Neural cell (in vitro differentiated cells): Measurements from ENCODE around the gene DNER. TPM values are rescaled to one million over a fixed set of nuclear protein-coding genes. Genes with fewer than 3 reads are reported as not detected.

ENCODE experiments used
- H2AFZ ChIP-seq: fragments of 200-600, 300-800 bp; sonication (generic), shearing (Covaris generic); 2 replicates; pipeline ENCODE4 v1.6.0; 2014; ENCODE audit warnings: low read depth, mild to moderate bottlenecking, antibody characterized with exemption, low read length, moderate library complexity
- H3F3A ChIP-seq: fragments of 200-600 bp; shearing (Covaris generic); 2 replicates; pipeline ENCODE4 v1.6.1; 2016; ENCODE audit warnings: mild to moderate bottlenecking, moderate library complexity, mixed read lengths, antibody characterized with exemption, low read length; ENCODE audit not compliant: insufficient read depth, poor library complexity, severe bottlenecking
- H3K27ac ChIP-seq: fragments of 200-600, 300-800 bp; sonication (generic), shearing (Covaris generic); 2 replicates; pipeline ENCODE4 v1.5.1; 2014; ENCODE audit warnings: mild to moderate bottlenecking, low read length, moderate library complexity
- H3K27me3 ChIP-seq: fragments of 300-800, 200-600 bp; sonication (generic), shearing (Covaris generic); 2 replicates; pipeline ENCODE4 v1.6.0; 2014; ENCODE audit warnings: mild to moderate bottlenecking, low read depth, low read length, moderate library complexity; ENCODE audit not compliant: insufficient read depth
- H3K36me3 ChIP-seq: fragments of 300-800, 200-600 bp; sonication (generic), shearing (Covaris generic); 2 replicates; pipeline ENCODE4 v1.5.1; 2014; ENCODE audit warnings: mild to moderate bottlenecking, antibody characterized with exemption, low read length, moderate library complexity; ENCODE audit not compliant: insufficient read depth
- H3K4me2 ChIP-seq: fragments of 300-800, 200-600 bp; sonication (generic), shearing (Covaris generic); 2 replicates; pipeline ENCODE4 v1.6.0; 2014; ENCODE audit warnings: mild to moderate bottlenecking, low read length
- H3K4me3 ChIP-seq: fragments of 300-800, 200-600 bp; sonication (generic), shearing (Covaris generic); 2 replicates; pipeline ENCODE4 v1.5.1; 2014; ENCODE audit warnings: mild to moderate bottlenecking, low read length, moderate library complexity
- H3K79me2 ChIP-seq: fragments of 200-600 bp; shearing (Covaris generic); replicated peaks from 2 replicates; pipeline ENCODE4 v1.6.0; 2014; ENCODE audit warnings: mild to moderate bottlenecking, low read length, moderate library complexity; ENCODE audit not compliant: insufficient read depth
- H3K9ac ChIP-seq: fragments of 300-800, 200-600 bp; sonication (generic), shearing (Covaris generic); 2 replicates; pipeline ENCODE4 v1.6.1; 2016; ENCODE audit warnings: mild to moderate bottlenecking, low read length, mixed read lengths
- H3K9me2 ChIP-seq: fragments of 200-600 bp; shearing (Covaris generic); 2 replicates; pipeline ENCODE4 v1.6.1; 2016; ENCODE audit warnings: mild to moderate bottlenecking, low read length, mixed read lengths; ENCODE audit not compliant: insufficient read depth
- H3K9me3 ChIP-seq: fragments of 200-600, 300-800 bp; sonication (generic), shearing (Covaris generic); 2 replicates; pipeline ENCODE4 v1.6.1; 2016; ENCODE audit warnings: mild to moderate bottlenecking, mixed run types, low read length, moderate library complexity, mixed read lengths
- H4K20me1 ChIP-seq: fragments of 200-600 bp; shearing (Covaris generic); 2 replicates; pipeline ENCODE4 v1.6.1; 2016; ENCODE audit warnings: mild to moderate bottlenecking, mixed run types; ENCODE audit not compliant: insufficient read depth
- EP300 ChIP-seq: fragments of 450-650 bp; conservative IDR thresholded peaks from 2 replicates; pipeline ENCODE4 v1.6.1; 2014; ENCODE audit warnings: antibody characterized with exemption, mild to moderate bottlenecking, moderate library complexity; ENCODE audit not compliant: poor library complexity, severe bottlenecking
- EZH2 ChIP-seq: fragments of 200-600, 300-800 bp; shearing (Covaris generic), sonication (generic); IDR thresholded peaks from 2 replicates; pipeline ENCODE4 v1.6.1; 2014; ENCODE audit warnings: antibody characterized with exemption, low read length, borderline replicate concordance, mild to moderate bottlenecking; ENCODE audit not compliant: insufficient read depth, poor library complexity, severe bottlenecking
- MXI1 ChIP-seq: fragments of 450-650 bp; conservative IDR thresholded peaks from 2 replicates; pipeline ENCODE4 v1.6.1; 2014; ENCODE audit warnings: antibody characterized with exemption, mild to moderate bottlenecking; ENCODE audit not compliant: poor library complexity, severe bottlenecking
- POLR2AphosphoS5 ChIP-seq: IDR thresholded peaks from 2 replicates; pipeline ENCODE4 v1.6.1; 2012
- RAD21 ChIP-seq: fragments of 450-650 bp; conservative IDR thresholded peaks from 2 replicates; pipeline ENCODE4 v1.6.1; 2014; ENCODE audit warnings: antibody characterized with exemption, mild to moderate bottlenecking, moderate library complexity
- SMC3 ChIP-seq: fragments of 450-650 bp; conservative IDR thresholded peaks from 2 replicates; pipeline ENCODE4 v1.6.1; 2014; ENCODE audit warnings: antibody characterized with exemption, mild to moderate bottlenecking, moderate library complexity; ENCODE audit not compliant: poor library complexity
- TAF1 ChIP-seq: IDR thresholded peaks from 2 replicates; pipeline ENCODE4 v1.6.1; 2012; ENCODE audit warnings: low read depth
- polyA plus RNA-seq: library from polyadenylated mRNA; depleted of rRNA; stranded (reverse); fragments of >200 nt; gene quantifications from 2 replicates; pipeline ENCODE4 v1.2.3, GENCODE V29; 2014
- TF ChIP-seq, protein P1 (sequence below): fragments of 450-650 bp; IDR thresholded peaks from 2 replicates; pipeline ENCODE4 v1.5.1; 2014; ENCODE audit warnings: antibody characterized with exemption, mild to moderate bottlenecking, moderate library complexity; ENCODE audit not compliant: poor library complexity, severe bottlenecking
- TF ChIP-seq, protein P2 (sequence below): IDR thresholded peaks from 2 replicates; pipeline ENCODE4 v1.6.1; 2012; ENCODE audit warnings: borderline replicate concordance

DNER gene
- polyA plus RNA-seq, 1 donor from 2014 or later, result 310 TPM

DNA sequence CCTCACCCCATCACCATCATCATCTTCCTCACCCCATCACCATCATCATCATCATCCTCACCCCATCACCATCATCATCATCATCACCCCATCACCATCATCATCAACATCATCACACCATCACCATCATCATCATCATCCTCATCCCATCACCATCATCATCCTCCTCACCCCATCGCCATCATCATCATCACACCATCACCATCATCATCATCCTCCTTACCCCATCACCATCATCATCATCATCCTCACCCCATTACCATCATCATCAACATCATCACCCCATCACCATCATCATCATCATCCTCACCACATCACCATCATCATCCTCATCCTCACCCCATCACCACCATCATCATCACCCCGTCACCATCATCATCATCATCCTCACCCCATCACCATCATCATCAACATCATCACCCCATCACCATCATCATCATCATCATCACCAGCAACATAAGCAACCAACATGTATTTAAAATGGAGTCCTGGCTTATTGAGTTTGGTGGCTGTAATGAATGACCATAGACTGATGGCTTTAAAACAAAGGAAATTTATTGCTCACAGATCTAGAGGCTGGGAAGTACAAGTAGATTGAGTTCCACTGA is 150.0 kb downstream of the DNER start:
- Histone ChIP-seq H4K20me1 (no peaks in the 10 kb centered on the region), H3K79me2 (no peaks in the 10 kb centered on the region), H2AFZ (no peak overlapping the region), H3K4me2 (no peak overlapping the region), H3K27ac (no peak overlapping the region), H3K36me3 (no peaks in the 10 kb centered on the region), H3K9me2 (no peaks in the 10 kb centered on the region), H3K27me3 (no peaks in the 10 kb centered on the region), H3K4me3 (no peak overlapping the region), H3K9me3 (no peaks in the 10 kb centered on the region), H3K9ac (no peak overlapping the region), H3F3A (no peaks in the 10 kb centered on the region)
- TF ChIP-seq POLR2AphosphoS5 (no peak), TAF1 (no peak), EZH2 (no peak), SMC3 (no peak), EP300 (no peak), MXI1 (no peak), RAD21 (no peak)
- TF ChIP-seq, protein P1, sequence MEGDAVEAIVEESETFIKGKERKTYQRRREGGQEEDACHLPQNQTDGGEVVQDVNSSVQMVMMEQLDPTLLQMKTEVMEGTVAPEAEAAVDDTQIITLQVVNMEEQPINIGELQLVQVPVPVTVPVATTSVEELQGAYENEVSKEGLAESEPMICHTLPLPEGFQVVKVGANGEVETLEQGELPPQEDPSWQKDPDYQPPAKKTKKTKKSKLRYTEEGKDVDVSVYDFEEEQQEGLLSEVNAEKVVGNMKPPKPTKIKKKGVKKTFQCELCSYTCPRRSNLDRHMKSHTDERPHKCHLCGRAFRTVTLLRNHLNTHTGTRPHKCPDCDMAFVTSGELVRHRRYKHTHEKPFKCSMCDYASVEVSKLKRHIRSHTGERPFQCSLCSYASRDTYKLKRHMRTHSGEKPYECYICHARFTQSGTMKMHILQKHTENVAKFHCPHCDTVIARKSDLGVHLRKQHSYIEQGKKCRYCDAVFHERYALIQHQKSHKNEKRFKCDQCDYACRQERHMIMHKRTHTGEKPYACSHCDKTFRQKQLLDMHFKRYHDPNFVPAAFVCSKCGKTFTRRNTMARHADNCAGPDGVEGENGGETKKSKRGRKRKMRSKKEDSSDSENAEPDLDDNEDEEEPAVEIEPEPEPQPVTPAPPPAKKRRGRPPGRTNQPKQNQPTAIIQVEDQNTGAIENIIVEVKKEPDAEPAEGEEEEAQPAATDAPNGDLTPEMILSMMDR, result no peak
- TF ChIP-seq, protein P2, sequence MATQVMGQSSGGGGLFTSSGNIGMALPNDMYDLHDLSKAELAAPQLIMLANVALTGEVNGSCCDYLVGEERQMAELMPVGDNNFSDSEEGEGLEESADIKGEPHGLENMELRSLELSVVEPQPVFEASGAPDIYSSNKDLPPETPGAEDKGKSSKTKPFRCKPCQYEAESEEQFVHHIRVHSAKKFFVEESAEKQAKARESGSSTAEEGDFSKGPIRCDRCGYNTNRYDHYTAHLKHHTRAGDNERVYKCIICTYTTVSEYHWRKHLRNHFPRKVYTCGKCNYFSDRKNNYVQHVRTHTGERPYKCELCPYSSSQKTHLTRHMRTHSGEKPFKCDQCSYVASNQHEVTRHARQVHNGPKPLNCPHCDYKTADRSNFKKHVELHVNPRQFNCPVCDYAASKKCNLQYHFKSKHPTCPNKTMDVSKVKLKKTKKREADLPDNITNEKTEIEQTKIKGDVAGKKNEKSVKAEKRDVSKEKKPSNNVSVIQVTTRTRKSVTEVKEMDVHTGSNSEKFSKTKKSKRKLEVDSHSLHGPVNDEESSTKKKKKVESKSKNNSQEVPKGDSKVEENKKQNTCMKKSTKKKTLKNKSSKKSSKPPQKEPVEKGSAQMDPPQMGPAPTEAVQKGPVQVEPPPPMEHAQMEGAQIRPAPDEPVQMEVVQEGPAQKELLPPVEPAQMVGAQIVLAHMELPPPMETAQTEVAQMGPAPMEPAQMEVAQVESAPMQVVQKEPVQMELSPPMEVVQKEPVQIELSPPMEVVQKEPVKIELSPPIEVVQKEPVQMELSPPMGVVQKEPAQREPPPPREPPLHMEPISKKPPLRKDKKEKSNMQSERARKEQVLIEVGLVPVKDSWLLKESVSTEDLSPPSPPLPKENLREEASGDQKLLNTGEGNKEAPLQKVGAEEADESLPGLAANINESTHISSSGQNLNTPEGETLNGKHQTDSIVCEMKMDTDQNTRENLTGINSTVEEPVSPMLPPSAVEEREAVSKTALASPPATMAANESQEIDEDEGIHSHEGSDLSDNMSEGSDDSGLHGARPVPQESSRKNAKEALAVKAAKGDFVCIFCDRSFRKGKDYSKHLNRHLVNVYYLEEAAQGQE, result no peak

DNA sequence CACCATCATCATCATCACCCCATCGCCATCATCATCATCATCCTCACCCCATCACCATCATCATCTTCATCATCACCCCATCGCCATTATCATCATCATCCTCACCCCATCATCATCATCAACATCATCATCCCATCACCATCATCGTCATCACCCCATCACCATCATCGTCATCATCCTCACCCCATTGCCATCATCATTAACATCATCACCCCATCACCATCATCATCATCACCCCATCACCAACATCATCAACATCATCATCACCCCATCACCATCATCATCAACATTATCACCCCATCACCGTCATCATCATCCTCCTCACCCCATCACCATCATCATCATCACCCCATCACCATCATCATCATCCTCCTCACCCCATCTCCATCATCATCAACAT is 151.0 kb downstream of the DNER start:
- no peaks in the 10 kb centered on the region for H3K79me2 ChIP-seq
- H3K36me3 ChIP-seq, result no peaks in the 10 kb centered on the region
- no peaks in the 10 kb centered on the region for H4K20me1 ChIP-seq
- no peak overlapping the region for H3K4me2 ChIP-seq
- no peaks in the 10 kb centered on the region for H3F3A ChIP-seq
- H3K27ac ChIP-seq, result no peak overlapping the region
- no peaks in the 10 kb centered on the region for H3K27me3 ChIP-seq
- no peak overlapping the region for H3K9ac ChIP-seq
- no peak overlapping the region for H2AFZ ChIP-seq
- H3K9me2 ChIP-seq, result no peaks in the 10 kb centered on the region
- H3K9me3 ChIP-seq, result no peaks in the 10 kb centered on the region
- no peak overlapping the region for H3K4me3 ChIP-seq
- TF ChIP-seq, protein P2, result no peak
- TF ChIP-seq, protein P1, result no peak
- TF ChIP-seq POLR2AphosphoS5 (no peak), EP300 (no peak), MXI1 (no peak), TAF1 (no peak), SMC3 (no peak), RAD21 (no peak), EZH2 (no peak)
